Measurements from ENCODE around the gene GRIA3. TPM values are rescaled to one million over a fixed set of nuclear protein-coding genes. Genes with fewer than 3 reads are reported as not detected.

GRIA3 gene
- total RNA-seq, 1 experiment from 2014 or later, result not detected

DNA sequence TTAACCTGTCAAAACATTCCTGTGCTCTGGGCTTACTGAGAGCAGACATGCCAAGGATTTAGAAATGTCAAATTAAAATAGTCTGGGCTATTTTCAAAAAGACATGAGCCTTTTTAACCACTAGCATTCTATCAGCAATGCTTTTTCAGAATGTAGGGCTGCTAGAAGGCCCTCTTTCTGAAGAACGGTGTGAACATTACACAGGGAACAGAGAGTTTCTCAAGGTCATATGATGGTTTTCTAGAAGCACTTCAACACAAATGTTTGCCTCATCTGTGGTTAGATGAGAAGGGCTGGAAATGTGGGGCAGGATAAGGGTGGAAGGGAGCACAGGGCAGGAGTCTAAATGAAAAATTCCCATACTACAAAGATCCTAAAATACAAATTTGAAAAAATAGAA lies 39.3 kb downstream of the GRIA3 start:
- TF ChIP-seq, protein P1, sequence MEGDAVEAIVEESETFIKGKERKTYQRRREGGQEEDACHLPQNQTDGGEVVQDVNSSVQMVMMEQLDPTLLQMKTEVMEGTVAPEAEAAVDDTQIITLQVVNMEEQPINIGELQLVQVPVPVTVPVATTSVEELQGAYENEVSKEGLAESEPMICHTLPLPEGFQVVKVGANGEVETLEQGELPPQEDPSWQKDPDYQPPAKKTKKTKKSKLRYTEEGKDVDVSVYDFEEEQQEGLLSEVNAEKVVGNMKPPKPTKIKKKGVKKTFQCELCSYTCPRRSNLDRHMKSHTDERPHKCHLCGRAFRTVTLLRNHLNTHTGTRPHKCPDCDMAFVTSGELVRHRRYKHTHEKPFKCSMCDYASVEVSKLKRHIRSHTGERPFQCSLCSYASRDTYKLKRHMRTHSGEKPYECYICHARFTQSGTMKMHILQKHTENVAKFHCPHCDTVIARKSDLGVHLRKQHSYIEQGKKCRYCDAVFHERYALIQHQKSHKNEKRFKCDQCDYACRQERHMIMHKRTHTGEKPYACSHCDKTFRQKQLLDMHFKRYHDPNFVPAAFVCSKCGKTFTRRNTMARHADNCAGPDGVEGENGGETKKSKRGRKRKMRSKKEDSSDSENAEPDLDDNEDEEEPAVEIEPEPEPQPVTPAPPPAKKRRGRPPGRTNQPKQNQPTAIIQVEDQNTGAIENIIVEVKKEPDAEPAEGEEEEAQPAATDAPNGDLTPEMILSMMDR (conservative IDR thresholded peaks at IDR 0.05; ENCODE audit: low read depth, low read length), result no peak
- TF ChIP-seq EZH2 (IDR thresholded peaks at IDR 0.05; ENCODE audit: borderline replicate concordance, low read depth, low read length, poor library complexity, severe bottlenecking), result no peak
- Histone ChIP-seq H3K4me3 (ENCODE audit: low read depth, low read length, poor library complexity, severe bottlenecking) (no peak overlapping the region), H3K36me3 (ENCODE audit: insufficient read depth, low read length, poor library complexity, severe bottlenecking) (no peaks in the 10 kb centered on the region), H3K4me1 (ENCODE audit: insufficient read depth, low read length, poor library complexity, severe bottlenecking) (no peaks in the 10 kb centered on the region), H3K27ac (ENCODE audit: low read depth, low read length, poor library complexity, severe bottlenecking) (no peak overlapping the region), H3K9me3 (ENCODE audit: low read depth, low read length, poor library complexity, severe bottlenecking) (no peaks in the 10 kb centered on the region), H3K27me3 (replicated peaks; ENCODE audit: insufficient read depth, low read depth, low read length, poor library complexity) (no peaks in the 10 kb centered on the region)
- ChIA-PET POLR2A (ENCODE audit: low non-redundant PET) (no interaction called here), CTCF (no interaction called here)
- no peak for DNase-seq (ENCODE audit: low spot score)
- no TSS peak for BruUV-seq (replicated peaks)
- intact Hi-C loops (cut with micrococcal nuclease; ENCODE audit: unreplicated experiment), result no loop called here

DNA sequence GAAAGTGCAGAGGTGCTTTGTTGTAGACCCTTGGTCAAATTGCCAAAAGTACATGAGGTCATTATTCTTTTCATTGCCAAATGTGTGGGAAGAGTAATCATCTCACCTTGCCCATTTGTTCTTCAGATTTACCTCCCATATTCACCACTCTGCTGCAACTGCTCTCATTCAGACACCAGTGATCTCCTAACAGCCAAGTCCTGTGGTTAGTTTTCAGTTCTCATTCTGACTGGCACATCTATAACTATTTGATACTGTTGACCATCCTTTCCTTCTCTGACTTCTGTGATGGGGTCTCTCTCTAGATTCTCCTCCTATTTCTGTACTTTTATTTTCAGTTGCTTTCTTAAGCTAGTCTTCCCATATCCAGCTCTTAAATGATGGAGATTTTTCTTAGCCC lies 39.8 kb downstream of the GRIA3 start:
- H3K36me3 ChIP-seq (ENCODE audit: insufficient read depth, low read length, poor library complexity, severe bottlenecking), result no peaks in the 10 kb centered on the region
- BruUV-seq (replicated peaks), result no TSS peak
- H3K4me3 ChIP-seq (ENCODE audit: low read depth, low read length, poor library complexity, severe bottlenecking), result no peak overlapping the region
- no peaks in the 10 kb centered on the region for H3K9me3 ChIP-seq (ENCODE audit: low read depth, low read length, poor library complexity, severe bottlenecking)
- ChIA-PET POLR2A (ENCODE audit: low non-redundant PET) (no interaction called here), CTCF (no interaction called here)
- H3K4me1 ChIP-seq (ENCODE audit: insufficient read depth, low read length, poor library complexity, severe bottlenecking), result no peaks in the 10 kb centered on the region
- H3K27ac ChIP-seq (ENCODE audit: low read depth, low read length, poor library complexity, severe bottlenecking), result no peak overlapping the region
- TF ChIP-seq, protein P1 (conservative IDR thresholded peaks at IDR 0.05; ENCODE audit: low read depth, low read length), result no peak
- TF ChIP-seq EZH2 (IDR thresholded peaks at IDR 0.05; ENCODE audit: borderline replicate concordance, low read depth, low read length, poor library complexity, severe bottlenecking), result no peak
- no peaks in the 10 kb centered on the region for H3K27me3 ChIP-seq (replicated peaks; ENCODE audit: insufficient read depth, low read depth, low read length, poor library complexity)
- no peak for DNase-seq (ENCODE audit: low spot score)
- intact Hi-C loops (cut with micrococcal nuclease; ENCODE audit: unreplicated experiment), result no loop called here

DNA sequence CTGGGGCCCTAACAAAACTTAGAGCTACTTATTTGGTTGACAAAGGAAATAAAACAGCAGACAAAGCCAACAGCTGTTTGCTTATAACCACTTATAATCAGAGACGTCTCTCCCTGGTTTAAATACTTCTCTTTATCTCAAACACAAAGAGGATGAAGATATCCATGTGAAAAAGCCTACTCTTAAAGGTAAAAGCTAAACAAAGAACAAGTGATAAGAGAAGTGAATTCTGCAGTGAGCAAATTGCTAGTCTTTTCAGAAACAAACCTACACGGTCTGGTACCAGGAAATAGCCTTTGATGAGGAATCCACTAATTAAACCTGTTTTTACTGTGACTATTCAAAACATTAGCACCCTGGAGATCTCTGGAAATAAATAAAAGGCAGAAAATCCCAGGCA lies 46.7 kb downstream of the GRIA3 start:
- no peak for DNase-seq (ENCODE audit: low spot score)
- ChIA-PET CTCF (no interaction called here), POLR2A (ENCODE audit: low non-redundant PET) (no interaction called here)
- H3K36me3 ChIP-seq (ENCODE audit: insufficient read depth, low read length, poor library complexity, severe bottlenecking), result no peaks in the 10 kb centered on the region
- H3K27me3 ChIP-seq (replicated peaks; ENCODE audit: insufficient read depth, low read depth, low read length, poor library complexity), result no peaks in the 10 kb centered on the region
- TF ChIP-seq, protein P1 (conservative IDR thresholded peaks at IDR 0.05; ENCODE audit: low read depth, low read length), result no peak
- TF ChIP-seq EZH2 (IDR thresholded peaks at IDR 0.05; ENCODE audit: borderline replicate concordance, low read depth, low read length, poor library complexity, severe bottlenecking), result no peak
- no TSS peak for BruUV-seq (replicated peaks)
- intact Hi-C loops (cut with micrococcal nuclease; ENCODE audit: unreplicated experiment), result no loop called here
- H3K27ac ChIP-seq (ENCODE audit: low read depth, low read length, poor library complexity, severe bottlenecking), result no peak overlapping the region
- no peaks in the 10 kb centered on the region for H3K9me3 ChIP-seq (ENCODE audit: low read depth, low read length, poor library complexity, severe bottlenecking)
- H3K4me3 ChIP-seq (ENCODE audit: low read depth, low read length, poor library complexity, severe bottlenecking), result no peak overlapping the region
- H3K4me1 ChIP-seq (ENCODE audit: insufficient read depth, low read length, poor library complexity, severe bottlenecking), result no peaks in the 10 kb centered on the region
